Lower leg skin (tissue), 3 donors: ENCODE measurements around the gene PPM1E.

Source experiments
- POLR2A ChIP-seq, 2 donors: fragments of 450-650 bp; IDR thresholded peaks; one replicate each; pipeline ENCODE4 v1.6.1; 2016 to 2017; ENCODE audit warnings: antibody characterized with exemption in 2 of 2, mild to moderate bottlenecking in 1 of 2, moderate library complexity in 1 of 2
- TF ChIP-seq, protein P1 (sequence below), 3 donors: fragments of 450-650 bp; IDR thresholded peaks; one replicate each; pipeline ENCODE4 v1.5.1; 2016; ENCODE audit warnings: antibody characterized with exemption in 3 of 3, mild to moderate bottlenecking in 3 of 3, moderate library complexity in 2 of 3

DNA sequence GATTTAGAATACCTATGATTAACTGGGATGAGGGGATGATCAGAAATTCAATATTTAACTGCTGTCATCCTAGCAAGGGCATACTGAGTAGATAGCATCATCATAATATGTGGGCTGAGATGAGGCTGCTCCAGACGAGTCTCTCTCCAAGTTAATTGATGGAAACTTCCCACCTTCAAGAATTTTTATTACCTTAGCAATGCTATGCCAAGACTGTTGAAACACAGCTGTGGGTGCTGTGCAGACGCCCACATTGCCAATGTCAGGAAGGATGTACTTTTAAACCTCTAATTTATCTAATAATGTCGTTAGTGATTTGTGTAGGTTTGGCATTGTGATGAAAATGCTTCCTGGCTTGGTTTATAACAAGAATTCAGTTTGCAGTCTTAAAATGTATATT lies 180.6 kb downstream of the PPM1E start:
- TF ChIP-seq, protein P1, sequence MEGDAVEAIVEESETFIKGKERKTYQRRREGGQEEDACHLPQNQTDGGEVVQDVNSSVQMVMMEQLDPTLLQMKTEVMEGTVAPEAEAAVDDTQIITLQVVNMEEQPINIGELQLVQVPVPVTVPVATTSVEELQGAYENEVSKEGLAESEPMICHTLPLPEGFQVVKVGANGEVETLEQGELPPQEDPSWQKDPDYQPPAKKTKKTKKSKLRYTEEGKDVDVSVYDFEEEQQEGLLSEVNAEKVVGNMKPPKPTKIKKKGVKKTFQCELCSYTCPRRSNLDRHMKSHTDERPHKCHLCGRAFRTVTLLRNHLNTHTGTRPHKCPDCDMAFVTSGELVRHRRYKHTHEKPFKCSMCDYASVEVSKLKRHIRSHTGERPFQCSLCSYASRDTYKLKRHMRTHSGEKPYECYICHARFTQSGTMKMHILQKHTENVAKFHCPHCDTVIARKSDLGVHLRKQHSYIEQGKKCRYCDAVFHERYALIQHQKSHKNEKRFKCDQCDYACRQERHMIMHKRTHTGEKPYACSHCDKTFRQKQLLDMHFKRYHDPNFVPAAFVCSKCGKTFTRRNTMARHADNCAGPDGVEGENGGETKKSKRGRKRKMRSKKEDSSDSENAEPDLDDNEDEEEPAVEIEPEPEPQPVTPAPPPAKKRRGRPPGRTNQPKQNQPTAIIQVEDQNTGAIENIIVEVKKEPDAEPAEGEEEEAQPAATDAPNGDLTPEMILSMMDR (IDR thresholded peaks at IDR 0.05): no peak
- TF ChIP-seq POLR2A (IDR thresholded peaks at IDR 0.05): no peak
